K562 (cell line): ENCODE data around the gene ATP2A3. TPM values are rescaled to one million over a fixed set of nuclear protein-coding genes. Genes with fewer than 3 reads are reported as not detected.

ENCODE experiments used
- ARID1B ChIP-seq: fragments of 450-650 bp; IDR thresholded peaks from 2 replicates; pipeline ENCODE4 v1.6.1; 2016; ENCODE audit warnings: antibody characterized with exemption, mild to moderate bottlenecking, inconsistent platforms
- BACH1 ChIP-seq: fragments of 200-800 bp; sonication (Bioruptor generic); IDR thresholded peaks from 2 replicates; pipeline ENCODE4 v1.6.1; 2016; ENCODE audit warnings: missing genetic modification characterization, missing compliant biosample characterization
- CXXC5 ChIP-seq: fragments of 250-450 bp; sonication (Bioruptor Pico); IDR thresholded peaks from 2 replicates; pipeline ENCODE4 v1.8.0; 2022; ENCODE audit warnings: inconsistent platforms, mild to moderate bottlenecking, moderate library complexity
- DPF2 ChIP-seq: fragments of 450-650 bp; IDR thresholded peaks from 2 replicates; pipeline ENCODE4 v1.6.1; 2016
- EHMT2 ChIP-seq: fragments of 450-650 bp; IDR thresholded peaks from 2 replicates; pipeline ENCODE4 v1.6.1; 2018; ENCODE audit warnings: antibody characterized with exemption
- ESRRA ChIP-seq: fragments of 450-650 bp; IDR thresholded peaks from 2 replicates; pipeline ENCODE4 v1.6.1; 2014; ENCODE audit warnings: low read depth, mild to moderate bottlenecking, moderate library complexity, borderline replicate concordance
- ETV5 ChIP-seq: sonication (generic); formaldehyde crosslinking; IDR thresholded peaks from 2 replicates; pipeline ENCODE4 v1.4.0; 2020; ENCODE audit warnings: low read depth, mild to moderate bottlenecking, missing genetic modification reagents
- ILK ChIP-seq: fragments of 450-650 bp; IDR thresholded peaks from 2 replicates; pipeline ENCODE4 v1.6.1; 2016; ENCODE audit warnings: missing genetic modification characterization, low read depth, mild to moderate bottlenecking, missing compliant biosample characterization, moderate library complexity, borderline replicate concordance
- KLF6 ChIP-seq: fragments of 250-450 bp; sonication (Bioruptor Pico); IDR thresholded peaks from 2 replicates; pipeline ENCODE4 v1.4.0; 2020; ENCODE audit warnings: mild to moderate bottlenecking, moderate library complexity, borderline replicate concordance
- MNT ChIP-seq, 2 experiments: fragments of 450-650 bp; conservative IDR thresholded peaks; 2 replicates each; pipeline ENCODE4 v1.6.1; 2017; ENCODE audit warnings: mild to moderate bottlenecking in 2 of 2, moderate library complexity in 2 of 2
- MTA3 ChIP-seq: fragments of 450-650 bp; formaldehyde crosslinking; IDR thresholded peaks from 2 replicates; pipeline ENCODE4 v1.6.1; 2017; ENCODE audit warnings: mild to moderate bottlenecking, borderline replicate concordance
- MYC ChIP-seq, 2 experiments: fragments of 250-450 bp in 1 of 2; sonication (Bioruptor Pico) in 1 of 2; IDR thresholded peaks; 2 replicates each; pipeline versions ENCODE4 v1.5.1 to v1.6.1; 2012 to 2021; ENCODE audit warnings: low read depth in 2 of 2, borderline replicate concordance in 1 of 2, improper control_type of control experiment in 1 of 2, low read length in 1 of 2, mild to moderate bottlenecking in 1 of 2, moderate library complexity in 1 of 2
- NR2C1 ChIP-seq, 2 experiments: fragments of 450-650 bp; IDR thresholded peaks; 2 replicates each; pipeline ENCODE4 v1.6.1; 2017; ENCODE audit warnings: mild to moderate bottlenecking in 2 of 2, antibody characterized with exemption in 1 of 2, inconsistent platforms in 1 of 2, missing compliant biosample characterization in 1 of 2, missing genetic modification characterization in 1 of 2
- POLR2G ChIP-seq: fragments of 200-400 bp; formaldehyde crosslinking; IDR thresholded peaks from 2 replicates; pipeline ENCODE4 v1.6.1; 2017; ENCODE audit warnings: low read depth, mild to moderate bottlenecking, antibody characterized with exemption, low read length, moderate library complexity
- RBFOX2 ChIP-seq: fragments of 200-400 bp; formaldehyde crosslinking; IDR thresholded peaks from 2 replicates; pipeline ENCODE4 v1.6.1; 2017; ENCODE audit warnings: low read depth, mild to moderate bottlenecking, low read length, moderate library complexity
- SETDB1 ChIP-seq: IDR thresholded peaks from one replicate; pipeline ENCODE4 v1.6.1; 2012; ENCODE audit warnings: low read length, control low read depth, inconsistent platforms
- SMARCA4 ChIP-seq: fragments of 450-650 bp; IDR thresholded peaks from 2 replicates; pipeline ENCODE4 v1.6.1; 2016
- UBTF ChIP-seq, 2 experiments: IDR thresholded peaks; 2 replicates each; pipeline ENCODE4 v1.6.1; 2012; ENCODE audit warnings: improper control_type of control experiment in 2 of 2, low read depth in 2 of 2, low read length in 2 of 2, borderline replicate concordance in 1 of 2
- ZFX ChIP-seq: sonication (generic); formaldehyde crosslinking; IDR thresholded peaks from 2 replicates; pipeline ENCODE4 v1.8.0; 2022; ENCODE audit warnings: mild to moderate bottlenecking, missing genetic modification reagents, moderate library complexity
- ZNF592 ChIP-seq: fragments of 450-650 bp; IDR thresholded peaks from 2 replicates; pipeline ENCODE4 v1.6.1; 2017; ENCODE audit warnings: antibody characterized with exemption, mild to moderate bottlenecking
- polyA plus RNA-seq, 8 experiments: library from polyadenylated mRNA; depleted of rRNA in 4 of 8; stranded (reverse) in 5 of 8; unstranded in 3 of 8; fragments of >200 nt; fragmentation: Nextera tagmentation in 2 of 8; fragmentation: Illumina TruSeq in 1 of 8; extraction: Ambion mirVana in 2 of 8; extraction: Trizol in 1 of 8; gene quantifications; 2 replicates each; pipeline versions ENCODE4 v1.2.1 to v1.2.3, GENCODE V29; 2011 to 2014; ENCODE audit warnings: inconsistent platforms in 1 of 8, missing spikeins in 1 of 8
- total RNA-seq, 7 experiments: library from RNA; depleted of rRNA in 6 of 7; stranded (reverse); fragments of >200 nt in 6 of 7; fragmentation: Illumina TruSeq in 2 of 7; extraction: Trizol in 2 of 7; gene quantifications; 2 replicates each; pipeline versions ENCODE4 v1.2.1 to v1.2.3, GENCODE V29; 2011 to 2021; ENCODE audit warnings: low replicate concordance in 1 of 7

ATP2A3 gene
- total and polyA plus RNA-seq, 9 of the 15 experiments (the other 6 are each of a cell fraction or from before 2014, with no cell fraction given), result 0.65 to 103 (median 31.3) TPM

GRCh38 chr17:3917391-3917931, 46.8 kb downstream of the ATP2A3 start (continued):
- peak; percentile 65 for TF ChIP-seq NR2C1 (IDR thresholded peaks at IDR 0.05)
- peak; percentile 81 for TF ChIP-seq NR2C1 (tag; IDR thresholded peaks at IDR 0.05)
- TF ChIP-seq POLR2G, result peak; percentile 57
- peak; percentile 59; the same call in 1 of the 2 replicates for TF ChIP-seq ZNF592
- peak in 1 of 2 experiments; percentile 25; a peak in 1 of 4 replicates for TF ChIP-seq MNT (conservative IDR thresholded peaks at IDR 0.05)
- TF ChIP-seq RBFOX2, result peak; percentile 66
- peak; percentile 69 for TF ChIP-seq ARID1B
- TF ChIP-seq KLF6 (CRISPR knock-in tag), result peak; percentile 60; the same call in 1 of the 2 replicates
- peak; percentile 52; the same call in 1 of the 2 replicates for TF ChIP-seq SMARCA4
- 0 out of 2 replicates have a peak, but pooled peaks have one; percentile 27 for TF ChIP-seq DPF2
- TF ChIP-seq BACH1 (tag), result peak; percentile 30; the same call in 1 of the 2 replicates
- TF ChIP-seq ESRRA, result peak; percentile 99
- peak; percentile 59 for TF ChIP-seq CXXC5 (CRISPR knock-in tag)
- TF ChIP-seq UBTF (IDR thresholded peaks at IDR 0.05; ENCODE audit: borderline replicate concordance in 1 of 2, low read depth in 2 of 2, low read length in 2 of 2), result no peak
- no peak for TF ChIP-seq ETV5
- 0 out of 2 replicates have a peak, but pooled peaks have one; percentile 24 for TF ChIP-seq MTA3
- 0 out of 2 replicates have a peak, but pooled peaks have one; percentile 23 for TF ChIP-seq ZFX (CRISPR knock-in tag)
- TF ChIP-seq MYC (IDR thresholded peaks at IDR 0.05; ENCODE audit: low read depth, low read length), result 0 out of 2 replicates have a peak, but pooled peaks have one; percentile 10
- no peak for TF ChIP-seq MYC (CRISPR knock-in tag; IDR thresholded peaks at IDR 0.05; ENCODE audit: borderline replicate concordance, low read depth)
- no peak for TF ChIP-seq ILK (tag)
- TF ChIP-seq SETDB1, result no peak
- no peak for TF ChIP-seq EHMT2
